HCT116 (cell line): Measurements from ENCODE around the gene XRCC3.

Experiments used
- EGR1 ChIP-seq: IDR thresholded peaks from 2 replicates; pipeline ENCODE4 v1.6.1; 2012; ENCODE audit warnings: low read depth
- EZH2 ChIP-seq: fragments of 200-600 bp; sonication (generic); IDR thresholded peaks from 2 replicates; pipeline ENCODE4 v1.6.1; 2017; ENCODE audit warnings: antibody characterized with exemption, mixed run types
- EZH2phosphoT487 ChIP-seq: fragments of 200-600 bp; IDR thresholded peaks from 2 replicates; pipeline ENCODE4 v1.6.1; 2018; ENCODE audit warnings: antibody characterized with exemption, borderline replicate concordance
- POLR2A ChIP-seq: IDR thresholded peaks from 2 replicates; pipeline ENCODE4 v1.7.0; 2011; ENCODE audit warnings: borderline replicate concordance; ENCODE audit not compliant: insufficient read depth, insufficient read length; ENCODE audit errors: extremely low read depth
- POLR2AphosphoS5 ChIP-seq: IDR thresholded peaks from 2 replicates; pipeline ENCODE4 v1.6.1; 2011; ENCODE audit warnings: mild to moderate bottlenecking, low read depth, low read length, moderate library complexity
- SIN3A ChIP-seq: IDR thresholded peaks from 2 replicates; pipeline ENCODE4 v1.6.1; 2012; ENCODE audit warnings: low read depth
- TF ChIP-seq, protein P1 (sequence below), 3 experiments: fragments of 200-600 bp in 1 of 3; sonication (generic) in 1 of 3; IDR thresholded peaks in 2 of 3; conservative IDR thresholded peaks in 1 of 3; 2 replicates each; pipeline ENCODE4 v1.5.1; 2012 to 2017; ENCODE audit warnings: low read depth in 2 of 3, low read length in 2 of 3, antibody characterized with exemption in 1 of 3, borderline replicate concordance in 1 of 3, control low read depth in 1 of 3, mild to moderate bottlenecking in 1 of 3, mixed read lengths in 1 of 3, mixed run types in 1 of 3, moderate library complexity in 1 of 3; ENCODE audit not compliant: insufficient read depth in 1 of 3
- TF ChIP-seq, protein P2 (sequence below): IDR thresholded peaks from 2 replicates; pipeline ENCODE4 v1.6.1; 2012
- TF ChIP-seq, protein P3 (sequence below): IDR thresholded peaks from 2 replicates; pipeline ENCODE4 v1.6.1; 2011; ENCODE audit warnings: mild to moderate bottlenecking, low read length, moderate library complexity; ENCODE audit not compliant: insufficient replicate concordance; ENCODE audit errors: extremely low read depth

DNA sequence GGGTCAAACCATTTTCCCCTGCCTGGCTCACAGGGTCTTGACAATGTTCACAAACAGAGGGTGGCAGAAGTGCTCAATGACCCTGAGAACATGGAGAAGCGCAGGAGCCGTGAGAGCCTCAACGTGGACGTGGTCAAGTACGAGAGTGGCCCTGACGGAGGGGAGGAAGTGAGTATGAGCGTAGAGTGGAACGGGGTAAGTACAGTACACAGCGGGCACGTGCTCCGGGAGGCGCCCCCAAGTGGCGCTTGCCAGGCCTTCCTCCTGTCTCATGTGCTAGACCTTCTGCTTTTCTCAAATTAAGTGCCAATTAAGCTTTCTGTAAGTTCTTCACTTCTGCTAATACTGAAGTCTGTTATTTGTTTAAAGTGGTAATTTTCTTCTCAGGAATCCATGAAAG, 35.9 kb downstream of the XRCC3 start:
- no peak for TF ChIP-seq EGR1
- no peak for TF ChIP-seq POLR2AphosphoS5
- no peak for TF ChIP-seq EZH2
- TF ChIP-seq, protein P1, sequence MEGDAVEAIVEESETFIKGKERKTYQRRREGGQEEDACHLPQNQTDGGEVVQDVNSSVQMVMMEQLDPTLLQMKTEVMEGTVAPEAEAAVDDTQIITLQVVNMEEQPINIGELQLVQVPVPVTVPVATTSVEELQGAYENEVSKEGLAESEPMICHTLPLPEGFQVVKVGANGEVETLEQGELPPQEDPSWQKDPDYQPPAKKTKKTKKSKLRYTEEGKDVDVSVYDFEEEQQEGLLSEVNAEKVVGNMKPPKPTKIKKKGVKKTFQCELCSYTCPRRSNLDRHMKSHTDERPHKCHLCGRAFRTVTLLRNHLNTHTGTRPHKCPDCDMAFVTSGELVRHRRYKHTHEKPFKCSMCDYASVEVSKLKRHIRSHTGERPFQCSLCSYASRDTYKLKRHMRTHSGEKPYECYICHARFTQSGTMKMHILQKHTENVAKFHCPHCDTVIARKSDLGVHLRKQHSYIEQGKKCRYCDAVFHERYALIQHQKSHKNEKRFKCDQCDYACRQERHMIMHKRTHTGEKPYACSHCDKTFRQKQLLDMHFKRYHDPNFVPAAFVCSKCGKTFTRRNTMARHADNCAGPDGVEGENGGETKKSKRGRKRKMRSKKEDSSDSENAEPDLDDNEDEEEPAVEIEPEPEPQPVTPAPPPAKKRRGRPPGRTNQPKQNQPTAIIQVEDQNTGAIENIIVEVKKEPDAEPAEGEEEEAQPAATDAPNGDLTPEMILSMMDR (IDR thresholded peaks at IDR 0.05 in 2 of 3, conservative IDR thresholded peaks at IDR 0.05 in 1 of 3; ENCODE audit: borderline replicate concordance in 1 of 3, insufficient read depth in 1 of 3, low read depth in 2 of 3, low read length in 2 of 3) = peak; percentile 31 to 64 (median 54); a peak in 5 of 6 replicates
- TF ChIP-seq POLR2A = no peak
- TF ChIP-seq, protein P2, sequence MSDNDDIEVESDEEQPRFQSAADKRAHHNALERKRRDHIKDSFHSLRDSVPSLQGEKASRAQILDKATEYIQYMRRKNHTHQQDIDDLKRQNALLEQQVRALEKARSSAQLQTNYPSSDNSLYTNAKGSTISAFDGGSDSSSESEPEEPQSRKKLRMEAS = peak; percentile 47; the same call in 1 of the 2 replicates
- TF ChIP-seq, protein P3, sequence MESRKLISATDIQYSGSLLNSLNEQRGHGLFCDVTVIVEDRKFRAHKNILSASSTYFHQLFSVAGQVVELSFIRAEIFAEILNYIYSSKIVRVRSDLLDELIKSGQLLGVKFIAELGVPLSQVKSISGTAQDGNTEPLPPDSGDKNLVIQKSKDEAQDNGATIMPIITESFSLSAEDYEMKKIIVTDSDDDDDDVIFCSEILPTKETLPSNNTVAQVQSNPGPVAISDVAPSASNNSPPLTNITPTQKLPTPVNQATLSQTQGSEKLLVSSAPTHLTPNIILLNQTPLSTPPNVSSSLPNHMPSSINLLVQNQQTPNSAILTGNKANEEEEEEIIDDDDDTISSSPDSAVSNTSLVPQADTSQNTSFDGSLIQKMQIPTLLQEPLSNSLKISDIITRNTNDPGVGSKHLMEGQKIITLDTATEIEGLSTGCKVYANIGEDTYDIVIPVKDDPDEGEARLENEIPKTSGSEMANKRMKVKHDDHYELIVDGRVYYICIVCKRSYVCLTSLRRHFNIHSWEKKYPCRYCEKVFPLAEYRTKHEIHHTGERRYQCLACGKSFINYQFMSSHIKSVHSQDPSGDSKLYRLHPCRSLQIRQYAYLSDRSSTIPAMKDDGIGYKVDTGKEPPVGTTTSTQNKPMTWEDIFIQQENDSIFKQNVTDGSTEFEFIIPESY = no peak
- TF ChIP-seq EZH2phosphoT487 = no peak
- TF ChIP-seq SIN3A = no peak
